Measurements from ENCODE around the gene GPR108.
"Not testable (repeated sequence)": the region's sequence is repeated elsewhere in the genome, so short reads cannot be mapped to it uniquely, and the experiment has no call there.

- TF ChIP-seq CTCF (conservative IDR thresholded peaks at IDR 0.05; ENCODE audit: low read length); EZH2phosphoT487 (IDR thresholded peaks at IDR 0.05; ENCODE audit: borderline replicate concordance): not testable (repeated sequence)
Measured at GRCh38 chr19:6748543-6748942, 11.2 kb upstream of the GPR108 start.
